Testis (tissue), 2 donors: ENCODE data around the gene SULT2A1.

Source experiments
- CTCF ChIP-seq, 3 experiments: fragments of 450-650 bp in 2 of 3; fragments of 200-600 bp in 1 of 3; sonication (generic) in 1 of 3; IDR thresholded peaks; one replicate each; pipeline ENCODE4 v1.5.1; 2016 to 2019; ENCODE audit warnings: antibody characterized with exemption in 3 of 3, mild to moderate bottlenecking in 2 of 3, moderate library complexity in 1 of 3
- POLR2A ChIP-seq: fragments of 450-650 bp; IDR thresholded peaks from one replicate; pipeline ENCODE4 v1.6.1; 2017; ENCODE audit warnings: antibody characterized with exemption, mild to moderate bottlenecking, moderate library complexity

- TF ChIP-seq CTCF (IDR thresholded peaks at IDR 0.05): no peak
- no peak for TF ChIP-seq POLR2A
These were observed 13.2 kb upstream of the SULT2A1 start for GRCh38 chr19:47899335-47899734.
